Hematopoietic multipotent progenitor cell treated with erythropoietin and hydrocortisone succinate and interleukin-3 and kit ligand, for 17 days (in vitro differentiated cells): ENCODE data around the gene CBX2.

Experiments
- DNase-seq: peaks from one replicate; pipeline ENCODE4 v3.0.0-alpha.2; 2015; ENCODE audit warnings: low spot score

The CBX2 gene

GRCh38 chr17:79799538-79800324 lies 21.8 kb downstream of the CBX2 start:
- DNase-seq: no peak

- no peak for DNase-seq
Observed at GRCh38 chr17:79800325-79801155, 22.6 kb downstream of the CBX2 start.

DNA sequence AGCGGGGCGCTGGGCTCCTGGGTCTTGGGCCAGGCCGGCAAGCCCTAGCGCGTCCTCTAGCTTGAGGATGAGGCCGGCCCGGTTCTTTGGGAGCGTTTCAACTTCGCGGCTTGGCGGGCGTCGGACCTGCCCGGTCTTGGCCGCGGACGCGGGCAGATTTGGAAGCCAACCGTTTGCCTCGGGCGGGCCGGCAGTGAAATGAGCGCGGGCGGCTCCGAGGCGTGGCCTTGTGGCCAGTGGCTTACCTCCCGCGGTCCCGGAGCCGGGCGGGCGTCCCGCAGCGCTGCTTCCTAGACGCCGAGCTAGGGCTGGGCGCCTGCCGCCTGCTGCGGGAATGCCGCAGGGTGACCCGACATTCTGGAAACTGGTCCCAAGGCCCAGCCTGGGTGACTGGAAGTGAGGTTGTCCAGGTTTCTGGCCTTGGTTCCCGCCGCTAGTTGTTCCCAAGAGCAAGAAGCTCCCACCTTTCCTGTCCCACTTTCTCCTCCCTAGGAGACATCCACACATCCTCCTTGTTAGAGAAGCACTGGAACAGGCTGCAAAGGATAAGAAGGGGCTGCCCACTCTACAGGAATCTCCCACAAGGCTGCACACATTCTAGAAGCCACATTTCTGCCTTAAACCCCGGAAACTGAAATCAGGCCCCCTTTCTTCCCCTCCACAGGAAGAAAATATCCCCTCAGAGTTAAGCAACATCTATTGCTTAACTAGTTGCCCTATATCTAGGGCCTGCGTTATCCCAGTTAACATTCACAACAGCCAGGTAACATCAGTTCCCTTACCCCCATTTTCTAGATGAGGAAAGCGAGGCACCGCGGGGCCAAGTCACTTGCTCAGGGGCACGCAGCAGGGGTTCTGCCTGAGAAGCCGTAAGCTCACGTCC lies 23.4 kb downstream of the CBX2 start:
- no peak for DNase-seq

DNA sequence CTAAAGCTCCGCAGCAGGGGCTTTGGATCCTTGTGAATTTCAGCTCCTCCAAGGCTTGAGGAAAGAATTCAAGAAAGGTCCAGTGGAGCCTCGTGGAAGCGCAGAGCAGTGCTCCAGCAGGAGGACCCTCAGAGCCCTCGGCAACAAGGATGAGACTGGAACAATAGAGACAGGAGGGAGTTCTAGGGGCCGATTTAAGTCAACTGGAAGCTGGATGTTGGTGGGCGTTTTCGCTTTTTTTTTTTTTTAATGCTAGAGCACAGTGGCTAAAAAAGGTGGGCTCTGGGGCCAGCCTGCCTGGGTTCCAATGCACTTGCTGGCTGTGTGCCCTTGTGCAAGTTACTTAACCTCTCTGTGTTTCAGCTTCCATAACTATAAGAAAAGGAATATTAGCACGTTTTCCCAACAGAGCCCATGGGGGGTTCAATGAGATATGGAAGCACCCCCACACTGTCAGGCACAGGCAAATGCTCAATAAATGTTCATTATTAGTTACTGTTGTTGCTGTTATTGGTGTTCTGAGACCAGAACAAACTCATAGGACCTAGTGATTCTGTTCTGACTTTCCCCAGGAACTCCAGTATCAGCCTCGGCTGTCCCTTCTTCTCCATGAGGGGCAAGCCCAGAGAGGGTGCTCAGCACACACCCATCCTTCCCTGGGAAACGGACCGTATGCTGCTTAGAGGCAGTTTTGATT lies 24.2 kb downstream of the CBX2 start:
- no peak for DNase-seq

DNA sequence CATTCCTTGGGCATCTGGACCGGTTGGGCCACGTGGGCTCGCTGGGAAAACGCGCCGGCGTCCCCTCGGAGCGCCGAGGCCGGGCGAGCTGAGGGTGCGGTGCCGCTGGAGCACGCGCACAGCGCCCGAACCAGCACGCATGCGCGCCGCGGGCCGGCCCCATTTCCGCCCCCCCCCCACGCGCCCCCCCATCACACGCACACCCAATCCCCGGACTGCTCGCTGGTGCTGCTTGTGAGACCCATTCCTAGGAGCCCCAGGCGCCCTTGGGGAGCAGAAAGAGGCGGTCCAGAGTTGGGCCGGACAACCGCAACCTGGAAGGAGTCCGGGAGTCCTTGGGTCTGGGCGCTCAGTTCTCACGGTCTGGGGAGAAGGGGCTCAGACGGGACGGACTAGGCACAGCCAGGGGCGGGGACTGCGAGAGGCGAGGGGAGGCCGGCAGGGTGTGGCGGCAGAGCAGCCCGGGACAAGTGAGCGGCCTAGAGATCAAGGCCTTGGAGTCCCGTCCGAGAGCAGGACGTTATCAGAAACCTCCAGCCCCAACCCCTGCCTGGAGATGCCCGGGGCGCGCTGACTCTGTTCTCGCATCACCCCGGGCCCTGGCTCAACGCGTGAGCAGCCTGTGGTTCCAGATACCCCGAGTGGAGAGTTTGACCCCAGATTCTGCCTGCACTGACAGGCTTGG lies 24.9 kb downstream of the CBX2 start:
- DNase-seq: no peak

DNA sequence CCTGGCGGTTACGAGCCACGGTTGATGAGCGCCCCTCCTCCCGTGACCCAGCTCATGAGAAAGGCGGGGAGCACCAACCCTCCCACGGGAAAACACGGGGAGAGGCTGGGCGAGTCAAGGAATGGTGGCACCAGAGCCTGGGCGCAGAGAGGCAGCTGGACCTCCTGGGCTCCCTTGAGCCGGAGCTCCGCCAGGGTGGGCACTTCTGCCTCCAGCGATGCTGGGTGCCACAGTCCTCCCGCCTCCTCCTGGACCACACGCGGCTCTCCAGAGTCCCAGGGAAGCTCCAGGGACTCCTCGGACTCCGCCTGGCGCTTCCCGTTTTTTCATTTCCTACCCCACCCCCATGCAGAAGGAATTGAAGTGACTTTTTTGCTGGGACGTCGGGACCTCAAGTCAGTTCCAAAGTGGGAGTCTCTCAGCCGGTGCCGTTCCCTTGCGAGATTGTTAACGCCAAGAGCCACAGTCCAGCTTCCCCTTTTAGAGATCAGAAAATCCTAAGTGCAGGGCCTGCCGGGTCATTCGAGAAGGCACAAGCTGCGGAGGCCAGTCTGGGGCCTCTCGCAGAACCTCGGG lies 25.6 kb downstream of the CBX2 start:
- DNase-seq: no peak

GRCh38 chr17:79803997-79804855 lies 26.3 kb downstream of the CBX2 start:
- no peak for DNase-seq

DNA sequence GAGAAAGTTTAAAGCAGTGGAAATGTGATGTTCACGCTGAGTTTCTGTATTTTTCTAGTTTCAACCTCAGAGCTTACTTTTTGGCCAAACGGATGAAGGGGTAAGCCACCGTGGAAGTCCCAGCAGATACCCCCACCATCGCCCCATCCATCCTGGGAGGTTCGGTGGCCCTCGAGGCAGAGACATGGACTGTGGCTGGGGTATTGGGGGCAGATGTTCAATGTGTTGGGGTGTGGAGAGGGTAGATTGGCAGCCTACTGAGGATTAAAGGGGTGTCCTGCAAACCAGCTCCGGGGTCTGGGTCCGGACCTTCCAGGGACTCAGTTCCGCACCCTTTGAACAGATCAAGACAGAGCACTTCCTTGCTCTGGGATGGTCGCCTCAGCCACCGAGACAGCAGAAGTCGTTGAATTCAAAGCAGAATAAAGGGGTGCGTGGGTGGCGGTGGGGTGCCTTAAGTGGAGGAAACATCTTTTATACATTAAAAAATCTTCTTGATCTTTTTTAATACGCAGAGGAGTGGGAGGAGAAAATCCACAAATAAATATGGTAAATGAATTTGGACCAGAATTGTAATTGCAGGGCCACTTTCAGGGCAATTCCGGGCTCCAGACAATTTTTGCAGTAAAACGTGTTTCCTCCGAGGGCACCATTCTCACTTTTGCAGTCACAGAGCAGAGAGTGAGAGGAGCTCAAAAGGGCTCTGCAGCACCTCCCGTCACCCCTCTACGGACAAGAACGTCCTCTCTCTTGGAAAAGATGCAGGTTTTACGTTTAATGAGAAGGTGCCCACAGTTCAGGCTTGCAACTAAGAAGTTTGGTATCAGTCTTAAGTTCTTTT lies 27.1 kb downstream of the CBX2 start:
- DNase-seq: no peak

DNA sequence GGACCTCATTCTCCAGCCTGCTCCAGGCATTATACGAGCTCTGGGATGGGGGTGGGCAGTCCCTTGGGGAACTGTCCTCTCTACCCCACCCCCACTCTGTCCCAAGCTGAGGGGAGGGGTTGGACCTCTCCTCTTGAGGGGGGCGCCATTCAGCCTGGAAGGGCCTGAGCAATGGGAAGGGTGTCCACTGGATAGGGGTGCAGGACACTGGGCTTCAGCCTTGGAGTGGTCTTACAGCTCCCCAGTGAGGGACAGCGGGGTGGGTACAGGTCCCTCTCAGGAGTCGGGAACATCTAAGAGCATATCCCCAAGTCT lies 28.5 kb downstream of the CBX2 start:
- no peak for DNase-seq

GRCh38 chr17:79806863-79807720 lies 29.1 kb downstream of the CBX2 start:
- DNase-seq: no peak

GRCh38 chr17:79808763-79809529 lies 31.0 kb downstream of the CBX2 start:
- no peak for DNase-seq

GRCh38 chr17:79809530-79810129 lies 31.7 kb downstream of the CBX2 start:
- DNase-seq: no peak

- DNase-seq: no peak
Observed at GRCh38 chr17:79810130-79811010, 32.4 kb downstream of the CBX2 start.

DNA sequence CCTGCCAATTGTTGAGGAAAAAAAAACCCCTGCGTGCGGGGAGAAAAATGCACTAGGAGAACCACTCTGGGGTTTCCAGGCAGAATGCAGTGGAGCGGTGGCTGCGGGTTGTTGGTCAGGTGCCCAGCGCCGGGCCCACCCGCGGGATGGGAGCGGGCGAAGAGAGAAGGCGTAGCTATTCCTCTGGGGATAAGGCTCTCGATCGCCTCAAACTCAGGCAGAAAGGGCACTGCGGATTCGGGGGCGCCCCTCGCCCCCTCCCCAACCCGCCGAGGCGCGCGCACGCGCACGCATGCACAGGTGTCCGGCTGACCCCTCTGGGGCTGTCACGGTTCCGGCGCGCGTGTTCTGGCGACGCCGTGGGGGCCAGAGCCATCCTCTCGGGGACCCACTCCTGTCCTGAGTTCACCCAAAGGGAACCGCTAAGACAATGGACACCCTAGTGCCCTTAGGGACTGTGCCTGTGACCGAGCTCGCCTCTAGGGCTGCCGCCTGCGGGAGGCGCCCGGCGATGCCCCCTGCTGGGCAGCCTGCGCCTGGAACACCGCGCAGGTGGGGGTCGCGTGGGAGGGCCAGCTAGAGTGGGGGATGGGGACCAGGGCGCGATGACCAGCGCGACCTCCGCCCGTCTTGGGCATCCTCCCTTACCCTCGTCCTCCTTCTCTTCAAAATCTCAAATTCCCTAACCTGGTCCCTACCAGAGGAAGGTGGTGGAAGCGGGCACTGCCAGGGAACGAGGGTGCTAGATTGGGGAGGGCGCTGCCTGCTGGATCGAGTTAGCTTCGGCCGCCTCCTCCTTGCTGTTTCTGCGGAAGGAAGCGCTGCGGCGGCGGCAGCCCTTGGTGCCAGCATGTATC lies 33.3 kb downstream of the CBX2 start:
- no peak for DNase-seq

- DNase-seq: no peak
Observed at GRCh38 chr17:79811868-79812352, 34.0 kb downstream of the CBX2 start.
